CD4-positive, CD25-positive, alpha-beta regulatory T cell (primary cell): ENCODE data around the gene GALNT18. TPM values are rescaled to one million over a fixed set of nuclear protein-coding genes. Genes with fewer than 3 reads are reported as not detected.

Source experiments
- ATAC-seq, 2 donors: fragments of 150-1000 bp; cut with Tn5 transposase; one replicate each; pipeline ENCODE4 v1.10.0; 2021; ENCODE audit warnings: low read depth in 2 of 2, moderate number of reproducible peaks in 2 of 2, moderate library complexity in 1 of 2
- DNase-seq, 3 donors: peaks; one replicate each; pipeline versions ENCODE4 v3.0.0 to v3.0.0-alpha.2; 2012 to 2022; ENCODE audit warnings: mixed read lengths in 1 of 3
- H3K27ac ChIP-seq: one replicate; pipeline ENCODE4 v1.7.0; 2013; ENCODE audit warnings: mild to moderate bottlenecking, low read length; ENCODE audit not compliant: insufficient read depth, poor library complexity, severe bottlenecking
- H3K27me3 ChIP-seq: one replicate; pipeline ENCODE4 v1.7.0; 2013; ENCODE audit warnings: low read length; ENCODE audit not compliant: control insufficient read depth, insufficient read depth
- H3K36me3 ChIP-seq: one replicate; pipeline ENCODE4 v1.7.0; 2013; ENCODE audit warnings: mild to moderate bottlenecking, low read length, moderate library complexity; ENCODE audit not compliant: control insufficient read depth, insufficient read depth
- H3K4me1 ChIP-seq: 2 replicates; pipeline ENCODE4 v1.7.0; 2013; ENCODE audit warnings: mild to moderate bottlenecking, low read length; ENCODE audit not compliant: insufficient read depth, control insufficient read depth, poor library complexity, severe bottlenecking
- H3K4me3 ChIP-seq: one replicate; pipeline ENCODE4 v1.7.0; 2013; ENCODE audit warnings: low read depth, mild to moderate bottlenecking, low read length, moderate library complexity
- H3K9me3 ChIP-seq, 2 experiments: 1 replicate in 1 of 2; 2 replicates in 1 of 2; pipeline ENCODE4 v1.7.0; 2013; ENCODE audit warnings: low read length in 2 of 2, mild to moderate bottlenecking in 1 of 2, moderate library complexity in 1 of 2; ENCODE audit not compliant: control insufficient read depth in 2 of 2
- H3K27ac Mint-ChIP-seq, 3 donors: one replicate each; pipeline ENCODE4 v1.8.0; 2020 to 2022; ENCODE audit warnings: mild to moderate bottlenecking in 3 of 3, mixed read lengths in 3 of 3, moderate library complexity in 2 of 3
- H3K27me3 Mint-ChIP-seq: one replicate; pipeline ENCODE4 v1.8.0; 2022; ENCODE audit warnings: mild to moderate bottlenecking, mixed read lengths
- H3K36me3 Mint-ChIP-seq: one replicate; pipeline ENCODE4 v1.8.0; 2020; ENCODE audit warnings: mixed read lengths
- H3K4me1 Mint-ChIP-seq, 4 donors: one replicate each; pipeline ENCODE4 v1.8.0; 2020 to 2022; ENCODE audit warnings: mixed read lengths in 4 of 4, mild to moderate bottlenecking in 1 of 4
- H3K4me3 Mint-ChIP-seq, 4 donors: one replicate each; pipeline ENCODE4 v1.8.0; 2020 to 2022; ENCODE audit warnings: mild to moderate bottlenecking in 4 of 4, mixed read lengths in 4 of 4, moderate library complexity in 3 of 4
- H3K9me3 Mint-ChIP-seq, 7 donors: one replicate each; pipeline ENCODE4 v1.8.0; 2020 to 2022; ENCODE audit warnings: mixed read lengths in 7 of 7, mild to moderate bottlenecking in 3 of 7, moderate library complexity in 2 of 7
- polyA plus RNA-seq, 4 donors: library from polyadenylated mRNA; unstranded; fragments of 300-500 nt; fragmentation: Illumina TruSeq; gene quantifications; one replicate each; pipeline ENCODE4 v1.2.3, GENCODE V29; 2021
- total RNA-seq: library from RNA; stranded (reverse); gene quantifications from one replicate; pipeline ENCODE4 v1.2.3, GENCODE V29; 2022

The GALNT18 gene
- total and polyA plus RNA-seq, 5 donors from 2014 or later, result 0.10 TPM; not detected in 4

DNA sequence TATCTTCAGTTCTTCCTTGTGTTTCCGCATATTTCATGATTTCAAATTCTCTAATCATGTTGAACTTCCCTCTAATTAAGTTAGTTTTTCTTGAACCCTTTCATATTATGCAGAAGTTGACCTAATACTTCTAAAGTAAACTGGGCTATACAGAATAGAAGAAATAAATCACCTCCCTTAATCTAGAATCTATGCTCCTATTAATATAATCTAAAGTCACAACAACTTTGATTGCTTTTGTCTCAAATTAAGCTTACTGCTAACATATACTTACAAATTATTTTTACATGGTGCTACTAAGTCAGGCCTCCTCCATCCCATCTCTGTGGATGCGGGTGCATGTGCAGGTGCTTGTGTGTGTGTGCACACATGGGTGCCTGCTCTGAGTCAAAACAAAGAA is 241.5 kb downstream of the GALNT18 start:
- no peaks in the 10 kb centered on the region for H3K9me3 Mint-ChIP-seq
- Histone ChIP-seq H3K4me1 (no peaks in the 10 kb centered on the region), H3K27ac (no peak overlapping the region)

GRCh38 chr11:11379661-11380060 is 242.1 kb downstream of the GALNT18 start:
- H3K27ac Mint-ChIP-seq, result no peak overlapping the region
- Histone ChIP-seq H3K4me3 (no peak overlapping the region), H3K36me3 (no peaks in the 10 kb centered on the region), H3K4me1 (no peaks in the 10 kb centered on the region), H3K9me3 (no peaks in the 10 kb centered on the region), H3K27me3 (no peaks in the 10 kb centered on the region), H3K27ac (no peak overlapping the region)
- ATAC-seq (no peak), DNase-seq (no peak)
- H3K4me1 Mint-ChIP-seq, result no peaks in the 10 kb centered on the region
- no peaks in the 10 kb centered on the region for H3K27me3 Mint-ChIP-seq
- H3K9me3 Mint-ChIP-seq, result no peaks in the 10 kb centered on the region
- H3K4me3 Mint-ChIP-seq, result no peak overlapping the region
- H3K36me3 Mint-ChIP-seq, result no peaks in the 10 kb centered on the region

More for the DNA sequence above, 241.5 kb downstream of the GALNT18 start:
- Mint-ChIP-seq H3K27me3 (no peaks in the 10 kb centered on the region), H3K4me1 (no peaks in the 10 kb centered on the region), H3K27ac (no peak overlapping the region), H3K36me3 (no peaks in the 10 kb centered on the region), H3K4me3 (no peak overlapping the region)
- no peak overlapping the region for H3K4me3 ChIP-seq
- ATAC-seq (no peak), DNase-seq (no peak)
- no peaks in the 10 kb centered on the region for H3K9me3 ChIP-seq
- no peaks in the 10 kb centered on the region for H3K27me3 ChIP-seq
- H3K36me3 ChIP-seq, result no peaks in the 10 kb centered on the region

DNA sequence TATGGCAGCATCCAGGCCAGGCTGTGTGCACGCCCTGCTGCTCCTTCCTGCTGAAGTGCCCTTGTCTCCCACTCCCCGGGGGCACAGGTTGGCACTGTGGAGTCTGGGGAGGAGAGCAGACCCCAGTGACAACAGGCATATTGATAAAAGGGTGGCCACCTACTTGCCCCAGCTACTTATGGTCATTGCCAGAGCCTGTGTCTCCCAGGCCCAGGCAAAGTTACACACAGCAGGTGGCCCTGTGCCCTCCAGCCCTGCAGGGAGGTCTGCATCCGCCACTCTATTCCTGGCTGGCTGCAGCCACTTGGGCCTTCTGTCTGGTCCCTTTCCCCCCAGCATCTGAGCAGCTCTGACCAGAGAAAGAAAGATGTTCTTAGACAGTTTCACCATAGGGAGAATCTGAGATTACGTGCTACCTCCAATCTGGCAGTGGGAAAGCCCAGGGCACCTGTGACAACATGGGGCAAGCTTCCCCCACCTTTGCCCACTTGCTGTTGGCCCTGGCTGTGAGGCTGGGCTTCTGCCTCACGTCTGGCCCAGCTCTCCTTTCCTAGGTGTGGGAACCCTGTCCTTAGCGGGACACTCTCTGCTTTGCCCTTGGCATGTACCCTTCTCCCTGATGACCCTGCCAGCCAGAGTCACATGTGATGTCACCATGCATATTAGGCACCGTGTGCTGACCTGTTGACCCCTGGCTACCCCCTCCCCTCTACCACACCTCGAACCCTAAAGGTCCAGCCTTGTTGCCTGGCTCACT is 243.4 kb downstream of the GALNT18 start:
- DNase-seq (no peak), ATAC-seq (no peak)
- Histone ChIP-seq H3K36me3 (no peaks in the 10 kb centered on the region), H3K27ac (no peak overlapping the region), H3K4me1 (no peaks in the 10 kb centered on the region), H3K27me3 (no peaks in the 10 kb centered on the region), H3K4me3 (no peak overlapping the region), H3K9me3 (no peaks in the 10 kb centered on the region)
- H3K9me3 Mint-ChIP-seq, result no peaks in the 10 kb centered on the region
- H3K4me3 Mint-ChIP-seq, result no peak overlapping the region
- H3K4me1 Mint-ChIP-seq, result no peaks in the 10 kb centered on the region
- no peaks in the 10 kb centered on the region for H3K27me3 Mint-ChIP-seq
- H3K36me3 Mint-ChIP-seq, result no peaks in the 10 kb centered on the region
- no peak overlapping the region for H3K27ac Mint-ChIP-seq

DNA sequence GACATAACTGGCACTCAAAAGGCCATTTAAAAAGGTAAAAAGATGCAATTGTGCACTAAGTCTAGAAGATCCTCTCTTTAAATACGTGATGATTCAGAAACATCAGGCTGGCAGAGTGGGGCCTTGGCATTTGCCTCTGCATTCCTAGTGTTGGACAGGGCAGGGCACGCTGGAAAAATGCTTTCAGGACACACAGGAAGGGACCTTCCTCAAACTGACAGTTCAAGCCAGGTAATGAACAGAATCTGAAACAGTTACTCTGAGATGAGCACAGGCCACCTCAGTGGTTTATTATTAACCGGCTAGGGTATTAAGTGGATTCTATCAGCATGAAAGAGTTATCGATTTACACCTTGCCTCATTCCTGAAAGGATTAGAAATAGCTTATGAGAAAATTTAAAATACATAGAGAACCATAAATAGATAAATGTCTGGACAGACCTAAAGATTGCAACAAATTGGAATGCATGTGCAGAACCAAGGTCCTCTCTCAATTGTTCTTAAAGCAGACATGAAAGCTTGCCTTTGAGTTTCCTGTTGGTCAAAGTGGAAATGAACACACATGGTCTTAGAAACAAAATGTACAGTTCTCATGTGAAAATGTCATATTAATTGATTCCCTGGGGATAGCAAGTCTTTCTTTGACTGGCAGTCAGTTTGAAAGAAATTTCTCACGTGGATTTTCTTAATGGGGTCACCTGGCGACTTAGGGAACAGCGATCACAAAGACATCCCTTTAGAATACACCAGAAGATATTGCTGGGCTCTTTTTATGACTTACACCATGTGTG is 247.3 kb downstream of the GALNT18 start:
- Mint-ChIP-seq H3K36me3 (no peaks in the 10 kb centered on the region), H3K27me3 (peaks cover 6% of the 10 kb centered on the region), H3K4me3 (no peak overlapping the region), H3K9me3 (peaks cover 0 to 2% (median 0%) of the 10 kb centered on the region in 7 donors), H3K4me1 (no peaks in the 10 kb centered on the region), H3K27ac (no peak overlapping the region)
- no peak for ATAC-seq
- Histone ChIP-seq H3K36me3 (no peaks in the 10 kb centered on the region), H3K4me1 (no peaks in the 10 kb centered on the region), H3K27ac (no peak overlapping the region), H3K4me3 (no peak overlapping the region), H3K9me3 (no peaks in the 10 kb centered on the region), H3K27me3 (peaks cover 2% of the 10 kb centered on the region)
- no peak for DNase-seq

- Histone ChIP-seq H3K36me3 (no peaks in the 10 kb centered on the region), H3K9me3 (no peaks in the 10 kb centered on the region), H3K27me3 (peaks cover 2% of the 10 kb centered on the region), H3K4me1 (no peaks in the 10 kb centered on the region), H3K4me3 (no peak overlapping the region), H3K27ac (no peak overlapping the region)
- DNase-seq (no peak), ATAC-seq (no peak)
- Mint-ChIP-seq H3K4me3 (no peak overlapping the region), H3K9me3 (peaks cover 0 to 2% (median 0%) of the 10 kb centered on the region in 7 donors), H3K4me1 (no peaks in the 10 kb centered on the region), H3K27ac (no peak overlapping the region), H3K27me3 (peaks cover 6% of the 10 kb centered on the region), H3K36me3 (no peaks in the 10 kb centered on the region)
Observed at GRCh38 chr11:11373934-11374333, 247.9 kb downstream of the GALNT18 start.

GRCh38 chr11:11372461-11372860 is 249.3 kb downstream of the GALNT18 start:
- Histone ChIP-seq H3K36me3 (no peaks in the 10 kb centered on the region), H3K27me3 (peaks cover 2% of the 10 kb centered on the region), H3K27ac (no peak overlapping the region), H3K4me3 (no peak overlapping the region), H3K4me1 (no peaks in the 10 kb centered on the region), H3K9me3 (no peaks in the 10 kb centered on the region)
- Mint-ChIP-seq H3K4me3 (no peak overlapping the region), H3K27me3 (peaks cover 6% of the 10 kb centered on the region), H3K27ac (no peak overlapping the region), H3K36me3 (no peaks in the 10 kb centered on the region), H3K9me3 (peaks cover 0 to 6% (median 2%) of the 10 kb centered on the region in 7 donors), H3K4me1 (no peaks in the 10 kb centered on the region)
- ATAC-seq (no peak), DNase-seq (no peak)

DNA sequence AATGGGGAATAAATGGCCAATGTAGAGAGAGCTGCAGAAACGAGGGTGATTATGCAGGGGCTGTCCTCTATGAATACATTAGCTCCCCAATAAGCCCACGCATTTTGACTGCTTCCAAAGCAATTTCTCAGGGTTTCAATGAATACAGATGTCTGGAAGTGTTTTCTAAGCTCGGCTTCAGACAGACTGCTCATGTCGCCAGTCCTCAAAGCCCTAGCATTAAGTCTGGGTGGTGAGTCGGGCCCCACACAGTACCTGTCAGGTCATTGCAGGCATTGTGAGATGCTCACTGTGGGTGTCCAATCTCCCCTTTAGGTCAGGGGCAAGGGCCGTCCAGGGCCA is 250.9 kb downstream of the GALNT18 start:
- no peak overlapping the region for H3K4me3 Mint-ChIP-seq
- no peak for ATAC-seq
- DNase-seq, result no peak
- no peak overlapping the region for H3K27ac ChIP-seq
- H3K9me3 Mint-ChIP-seq, result peaks cover 0 to 6% (median 2%) of the 10 kb centered on the region in 7 donors
- peaks cover 6% of the 10 kb centered on the region for H3K27me3 Mint-ChIP-seq
- no peaks in the 10 kb centered on the region for H3K36me3 ChIP-seq
- H3K4me1 Mint-ChIP-seq, result no peaks in the 10 kb centered on the region
- H3K4me3 ChIP-seq, result no peak overlapping the region
- H3K36me3 Mint-ChIP-seq, result no peaks in the 10 kb centered on the region
- peaks cover 2% of the 10 kb centered on the region for H3K27me3 ChIP-seq
- H3K27ac Mint-ChIP-seq, result no peak overlapping the region
- no peaks in the 10 kb centered on the region for H3K9me3 ChIP-seq
- H3K4me1 ChIP-seq, result no peaks in the 10 kb centered on the region
